ENCODE results near the gene ARNT2.

- TF ChIP-seq POLR2A (IDR thresholded peaks at IDR 0.05) (no peak), CTCF (IDR thresholded peaks at IDR 0.05) (no peak), POLR2AphosphoS5 (IDR thresholded peaks at IDR 0.05; ENCODE audit: insufficient read depth in 1 of 2, low read depth in 1 of 2) (no peak)
Observed at GRCh38 chr15:80450811-80451321, 46.7 kb downstream of the ARNT2 start.

Measured in vagina (tissue), 2 donors.